Activated naive CD4-positive, alpha-beta T cell treated with anti-CD3 and anti-CD28 coated beads for 36 hours (primary cell): ENCODE data around the gene CARNS1. TPM values are rescaled to one million over a fixed set of nuclear protein-coding genes. Genes with fewer than 3 reads are reported as not detected.

ENCODE experiments used
- CTCF ChIA-PET: fragments of 350-600 bp; sonication (Branson Sonifier 250); formaldehyde crosslinking; loops from one replicate; lab custom pipeline; 2021; ENCODE audit warnings: antibody characterized with exemption; lab: Charles Lee
- DNase-seq: peaks from one replicate; pipeline ENCODE4 v3.0.0-alpha.2; 2020
- H3K27ac Mint-ChIP-seq: one replicate; pipeline ENCODE4 v1.8.0; 2021; ENCODE audit warnings: mild to moderate bottlenecking, mixed read lengths
- H3K27me3 Mint-ChIP-seq: one replicate; pipeline ENCODE4 v1.8.0; 2021; ENCODE audit warnings: low read depth, mixed read lengths
- H3K36me3 Mint-ChIP-seq: one replicate; pipeline ENCODE4 v1.8.0; 2021; ENCODE audit warnings: low read depth, mixed read lengths
- H3K4me1 Mint-ChIP-seq: one replicate; pipeline ENCODE4 v1.8.0; 2021; ENCODE audit warnings: low read depth, mixed read lengths
- H3K4me3 Mint-ChIP-seq: one replicate; pipeline ENCODE4 v1.8.0; 2021; ENCODE audit warnings: mild to moderate bottlenecking, moderate library complexity, mixed read lengths
- H3K9me3 Mint-ChIP-seq: one replicate; pipeline ENCODE4 v1.8.0; 2021; ENCODE audit warnings: mixed read lengths
- intact Hi-C: fragments of 100-400 bp; cut with micrococcal nuclease; formaldehyde crosslinking; loops from one replicate; pipeline ENCODE4 v1.15.1; 2023
- total RNA-seq, 2 experiments: library from RNA; stranded (reverse); gene quantifications; one replicate each; pipeline ENCODE4 v1.2.3, GENCODE V29; 2021

The CARNS1 gene
- total RNA-seq, 2 experiments from 2014 or later: 0.91 to 2.0 TPM

DNA sequence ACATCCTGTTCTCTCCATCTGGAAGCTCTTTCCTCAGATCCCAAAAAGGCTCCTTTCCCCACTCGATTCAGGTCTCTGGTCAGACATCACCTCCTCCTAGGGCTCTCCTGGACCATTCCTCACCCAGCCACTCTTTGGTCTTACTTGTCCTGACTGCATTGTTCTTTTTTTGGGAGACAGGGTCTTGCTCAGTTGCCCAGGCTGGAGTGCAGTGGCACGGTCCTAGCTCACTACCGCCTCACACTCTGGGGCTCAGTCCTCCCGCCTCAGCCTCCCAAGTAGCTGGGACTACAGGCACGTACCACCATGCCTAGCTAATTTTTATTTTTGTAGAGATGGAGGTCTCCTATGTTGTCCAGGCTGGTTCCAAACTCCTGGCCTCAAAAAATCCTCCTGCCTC lies 30.0 kb downstream of the CARNS1 start:
- no peaks in the 10 kb centered on the region for H3K27me3 Mint-ChIP-seq
- peak overlapping the region; percentile 84 for H3K27ac Mint-ChIP-seq
- no peaks in the 10 kb centered on the region for H3K36me3 Mint-ChIP-seq
- no peak for DNase-seq
- CTCF ChIA-PET: no interaction called here
- intact Hi-C loops: no loop called here
- H3K4me3 Mint-ChIP-seq: no peak overlapping the region
- H3K4me1 Mint-ChIP-seq: peaks cover 74% of the 10 kb centered on the region
- no peaks in the 10 kb centered on the region for H3K9me3 Mint-ChIP-seq

DNA sequence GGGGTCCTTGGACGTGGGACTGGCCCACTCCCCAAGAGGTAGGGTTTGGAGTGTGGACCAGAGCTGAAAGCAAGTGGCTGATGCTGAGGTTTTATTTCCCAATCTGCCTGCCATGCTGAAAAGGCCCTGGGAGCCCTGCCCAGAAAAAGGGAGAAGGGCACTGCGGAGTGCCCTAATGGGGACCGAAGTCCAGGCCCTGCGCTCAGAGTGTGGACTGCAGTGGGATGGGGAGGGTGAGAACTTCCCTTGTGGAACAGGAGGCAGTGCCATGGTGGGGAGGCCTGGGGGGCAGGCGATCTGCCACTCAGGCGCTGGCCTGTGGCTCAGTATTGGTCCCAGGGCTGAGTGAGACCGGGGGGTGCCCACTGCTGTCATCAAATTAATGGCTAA lies 32.7 kb downstream of the CARNS1 start:
- no peaks in the 10 kb centered on the region for H3K36me3 Mint-ChIP-seq
- CTCF ChIA-PET: no interaction called here
- H3K4me1 Mint-ChIP-seq: peaks cover 63% of the 10 kb centered on the region
- intact Hi-C loops: no loop called here
- DNase-seq: no peak
- no peaks in the 10 kb centered on the region for H3K9me3 Mint-ChIP-seq
- no peak overlapping the region for H3K27ac Mint-ChIP-seq
- no peak overlapping the region for H3K4me3 Mint-ChIP-seq
- no peaks in the 10 kb centered on the region for H3K27me3 Mint-ChIP-seq

DNA sequence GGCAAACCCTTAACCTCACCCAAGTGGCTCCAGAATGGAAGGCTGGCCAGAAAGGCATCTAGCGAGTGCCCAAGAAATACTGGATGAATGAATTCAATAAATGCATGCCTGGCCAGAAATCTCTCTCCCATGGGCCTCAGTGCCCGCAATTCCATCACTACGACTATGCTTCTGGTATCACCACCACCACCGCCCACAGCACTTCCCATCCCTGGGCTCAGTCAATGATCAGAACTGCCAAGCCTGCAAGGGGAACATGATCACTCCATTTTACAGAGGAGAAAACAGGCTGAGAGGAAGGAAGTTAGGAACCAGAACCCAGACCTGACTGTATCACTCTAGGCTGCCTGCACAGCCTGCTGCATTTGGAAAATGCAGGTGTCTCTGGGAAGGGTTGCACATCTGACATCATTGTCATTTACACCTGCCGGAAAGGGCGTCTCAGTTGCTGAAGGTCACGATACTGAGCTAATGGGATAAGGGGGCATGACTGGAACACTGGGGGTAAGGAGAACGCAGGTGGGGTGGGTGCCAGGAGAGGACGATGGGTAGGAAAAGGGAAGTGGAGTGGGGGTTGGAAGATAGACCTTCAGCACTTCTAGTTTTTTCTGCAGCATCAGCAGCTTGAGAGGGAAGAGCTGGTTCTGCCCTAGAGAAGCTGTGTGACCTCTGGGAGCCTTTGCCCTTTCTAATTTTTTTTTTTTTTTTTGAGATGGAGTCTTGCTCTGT lies 33.8 kb downstream of the CARNS1 start:
- no peaks in the 10 kb centered on the region for H3K36me3 Mint-ChIP-seq
- no peak for DNase-seq
- no peaks in the 10 kb centered on the region for H3K9me3 Mint-ChIP-seq
- peaks cover 56% of the 10 kb centered on the region for H3K4me1 Mint-ChIP-seq
- H3K27ac Mint-ChIP-seq: no peak overlapping the region
- intact Hi-C loops: no loop called here
- no peak overlapping the region for H3K4me3 Mint-ChIP-seq
- no peaks in the 10 kb centered on the region for H3K27me3 Mint-ChIP-seq
- CTCF ChIA-PET: interaction anchor here (1.2 to 1.5 kb wide), 2 partner anchors 10 to 36 kb away, joined by 3 to 6 read pairs; no protein-coding TSS in a partner anchor

DNA sequence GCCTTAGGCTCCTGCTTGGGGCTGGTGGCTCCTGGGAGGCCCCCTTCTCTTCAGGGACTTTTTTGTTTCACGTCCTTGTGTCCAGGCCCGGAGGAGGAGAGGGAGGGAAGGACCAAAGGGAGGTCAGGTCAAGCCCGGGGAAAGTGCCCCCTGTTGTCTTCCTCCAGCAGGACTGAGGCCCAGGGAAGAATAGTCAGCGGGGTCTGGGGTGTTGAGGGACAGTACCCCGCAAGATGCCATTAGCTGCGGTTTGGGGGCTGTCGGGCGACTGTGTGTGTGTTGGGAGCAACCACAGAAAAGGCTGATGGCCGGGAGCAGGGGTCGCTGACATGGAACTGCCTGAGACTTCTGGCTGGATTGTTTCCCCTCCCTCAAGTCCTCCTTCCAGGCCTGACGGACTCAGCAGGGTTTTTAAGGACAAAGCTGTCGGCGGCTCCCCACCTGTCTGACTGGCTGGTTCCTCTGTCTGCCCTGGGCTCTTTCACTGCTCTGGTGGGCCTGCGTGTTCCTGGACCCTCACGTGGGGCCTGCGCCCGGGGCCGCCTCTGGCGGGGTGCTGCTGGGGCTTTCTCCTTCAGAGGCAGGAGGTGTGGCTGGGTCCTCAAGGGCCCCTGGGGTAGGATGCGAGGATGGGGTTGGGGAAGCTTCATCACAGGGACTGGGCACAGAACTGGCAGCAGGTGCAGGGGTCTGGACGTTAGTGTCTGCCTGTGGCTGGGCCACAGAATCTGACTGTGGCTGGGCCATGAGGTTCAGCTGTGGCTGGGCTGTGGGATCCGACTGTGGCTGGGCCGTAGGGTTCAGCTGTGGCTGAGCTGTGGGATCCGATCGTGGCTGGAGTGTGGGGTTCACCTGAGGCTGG lies 35.5 kb downstream of the CARNS1 start:
- H3K9me3 Mint-ChIP-seq: no peaks in the 10 kb centered on the region
- no peaks in the 10 kb centered on the region for H3K27me3 Mint-ChIP-seq
- H3K4me3 Mint-ChIP-seq: no peak overlapping the region
- peaks cover 40% of the 10 kb centered on the region for H3K4me1 Mint-ChIP-seq
- no peak overlapping the region for H3K27ac Mint-ChIP-seq
- intact Hi-C loops: no loop called here
- CTCF ChIA-PET: interaction anchor here (0.6 to 1.5 kb wide), 3 partner anchors 8 to 290 kb away, joined by 3 to 6 read pairs (median 3); no protein-coding TSS in a partner anchor
- no peak for DNase-seq
- no peaks in the 10 kb centered on the region for H3K36me3 Mint-ChIP-seq

DNA sequence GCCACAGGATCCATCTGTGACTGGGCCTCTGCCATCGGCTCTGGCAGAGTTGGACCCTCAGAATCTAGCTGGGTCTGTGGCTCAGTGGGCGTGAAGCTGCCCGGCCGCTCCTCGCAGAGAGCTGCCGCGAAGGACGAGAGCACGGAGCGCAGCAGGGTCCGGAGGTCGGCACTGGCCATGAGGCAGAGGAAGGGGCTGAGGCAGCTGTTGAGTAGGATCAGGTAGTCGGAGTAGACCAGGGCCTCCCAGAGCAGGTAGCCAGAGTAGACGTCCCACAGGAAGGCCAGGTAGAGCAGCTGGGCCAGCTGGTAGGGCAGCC lies 36.1 kb downstream of the CARNS1 start:
- Mint-ChIP-seq H3K9me3 (no peaks in the 10 kb centered on the region), H3K27me3 (no peaks in the 10 kb centered on the region), H3K4me3 (no peak overlapping the region), H3K27ac (no peak overlapping the region), H3K4me1 (peaks cover 34% of the 10 kb centered on the region), H3K36me3 (no peaks in the 10 kb centered on the region)
- no peak for DNase-seq
- intact Hi-C loops: no loop called here
- CTCF ChIA-PET: no interaction called here

DNA sequence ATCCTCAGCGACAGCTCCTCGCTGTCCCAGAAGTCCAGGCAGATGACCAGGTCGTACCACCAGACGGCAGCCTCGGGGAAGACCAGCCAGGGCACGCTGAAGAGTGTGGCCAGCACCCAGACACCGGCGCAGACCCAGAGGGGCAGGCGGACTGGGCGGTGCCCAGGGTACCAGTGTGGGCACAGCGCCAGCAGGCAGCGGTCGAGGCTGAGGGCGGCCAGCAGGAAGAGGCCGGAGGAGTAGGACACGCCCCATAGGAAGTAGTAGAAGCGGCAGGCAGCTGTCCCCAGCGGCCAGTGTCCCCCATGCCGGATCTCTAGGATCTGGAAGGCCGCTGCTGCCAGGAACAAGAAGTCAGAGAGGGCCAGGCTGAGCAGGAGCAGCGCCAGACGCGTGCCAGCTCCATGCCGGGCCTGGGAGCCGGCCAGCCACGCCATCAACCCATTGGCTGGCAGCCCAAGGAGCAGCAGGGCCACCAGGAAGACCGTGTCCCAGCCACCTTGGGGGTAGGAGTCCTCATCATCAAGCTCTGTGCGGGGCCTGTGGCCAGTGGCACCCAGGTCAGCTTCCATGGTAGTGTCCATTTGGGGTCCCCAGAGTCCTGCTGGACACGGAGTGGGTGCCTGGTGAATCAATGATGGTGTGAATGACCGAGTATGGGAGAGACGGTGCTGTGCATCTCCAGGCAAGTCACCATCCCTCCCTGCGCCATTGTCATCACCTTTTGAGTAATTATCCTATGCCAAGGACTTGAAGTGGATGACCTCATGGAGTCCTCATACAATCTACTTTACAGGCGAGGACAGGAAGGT lies 36.9 kb downstream of the CARNS1 start, which contains the start of gene GPR152:
Gene GPR152, minus strand, starts transcription at position 589 of the 812 bp plus-strand sequence. Its CDS starts 5 bp downstream, at position 584.
- intact Hi-C loops: no loop called here
- no peak within 1 kb of the TSS for H3K27ac Mint-ChIP-seq
- peaks cover 27% of the 10 kb centered on the region for H3K4me1 Mint-ChIP-seq
- CTCF ChIA-PET: interaction anchor here (1.0 to 1.1 kb wide), 2 partner anchors 9 to 14 kb away, joined by 3 read pairs; no protein-coding TSS in a partner anchor
- no peak for DNase-seq
- no peaks in the 10 kb centered on the region for H3K27me3 Mint-ChIP-seq
- no peak within 1 kb of the TSS for H3K4me3 Mint-ChIP-seq
- H3K36me3 Mint-ChIP-seq: no peaks in the 10 kb centered on the region
- no peaks in the 10 kb centered on the region for H3K9me3 Mint-ChIP-seq

DNA sequence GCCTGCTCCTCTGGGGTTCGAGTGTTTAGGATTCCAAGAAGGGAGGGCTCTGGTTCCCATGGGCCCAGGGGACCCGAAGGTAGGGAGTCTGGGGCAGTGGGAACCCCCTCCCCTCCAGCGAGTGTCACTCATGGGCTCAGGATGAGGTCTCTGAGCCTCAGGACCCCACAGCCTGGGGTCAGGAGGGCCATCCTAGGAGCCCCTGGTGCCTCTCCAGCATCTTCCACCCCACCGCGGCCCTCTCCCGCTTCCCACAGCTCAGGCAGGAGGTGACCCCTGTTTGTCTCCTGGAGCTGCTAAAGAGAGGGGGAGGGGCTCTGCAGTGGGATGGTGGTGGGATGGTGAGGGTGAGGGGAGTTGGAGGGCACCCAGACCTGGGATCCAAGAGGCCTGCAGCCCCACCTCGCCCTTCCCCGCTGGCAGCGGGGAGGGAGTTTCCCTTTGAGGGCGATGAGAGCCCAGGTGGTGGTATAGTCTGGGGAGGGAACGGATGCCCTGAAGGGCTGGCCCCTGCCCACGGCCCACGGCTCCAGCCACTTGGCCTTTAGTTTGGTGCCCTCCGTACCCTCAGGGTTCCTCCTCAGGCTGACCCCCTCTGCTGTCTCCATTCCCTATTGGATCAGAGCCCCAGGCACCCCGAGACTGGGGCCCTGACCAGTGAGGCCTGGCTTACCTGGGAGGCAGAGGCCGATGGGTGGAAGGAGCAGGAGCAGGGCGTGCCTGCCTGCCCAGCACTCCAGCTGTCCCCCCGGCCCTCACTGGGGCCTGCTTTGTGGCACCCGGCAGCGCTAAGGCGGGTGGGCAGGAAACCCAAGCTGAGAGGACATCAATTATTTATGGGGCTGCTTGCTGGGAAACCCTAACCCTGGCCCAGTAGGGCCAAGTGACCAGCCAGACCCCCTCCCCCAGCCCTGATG lies 38.6 kb downstream of the CARNS1 start:
- CTCF ChIA-PET: no interaction called here
- H3K27me3 Mint-ChIP-seq: no peaks in the 10 kb centered on the region
- no peaks in the 10 kb centered on the region for H3K9me3 Mint-ChIP-seq
- H3K4me3 Mint-ChIP-seq: no peak overlapping the region
- H3K27ac Mint-ChIP-seq: no peak overlapping the region
- DNase-seq: no peak
- no peaks in the 10 kb centered on the region for H3K36me3 Mint-ChIP-seq
- intact Hi-C loops: no loop called here
- peaks cover 14% of the 10 kb centered on the region for H3K4me1 Mint-ChIP-seq

DNA sequence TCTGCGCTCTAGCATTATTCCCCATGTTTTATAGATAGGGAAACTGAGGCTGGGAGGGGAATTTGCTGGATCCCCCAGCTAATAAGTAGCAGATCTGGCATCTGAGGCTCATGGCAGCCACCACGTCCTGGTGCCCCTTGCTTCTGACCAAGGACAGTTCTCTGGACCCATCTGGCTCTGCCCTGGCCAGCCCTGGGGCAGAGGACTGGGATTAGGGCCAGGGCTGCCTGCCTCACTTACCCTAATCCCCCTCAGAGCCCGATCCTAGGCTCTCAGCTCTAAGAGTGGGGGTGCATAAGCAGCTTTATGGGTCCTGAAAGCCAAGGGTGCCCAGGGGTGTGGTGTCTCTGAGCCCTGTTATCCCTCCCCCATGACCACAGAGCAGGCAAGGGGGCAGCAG lies 39.6 kb downstream of the CARNS1 start, which contains the start of gene CABP4:
Gene CABP4, plus strand, starts transcription at position 301 of the 400 bp plus-strand sequence. Its CDS starts 70 bp downstream, at position 371.
- CTCF ChIA-PET: no interaction called here
- intact Hi-C loops: no loop called here

DNA sequence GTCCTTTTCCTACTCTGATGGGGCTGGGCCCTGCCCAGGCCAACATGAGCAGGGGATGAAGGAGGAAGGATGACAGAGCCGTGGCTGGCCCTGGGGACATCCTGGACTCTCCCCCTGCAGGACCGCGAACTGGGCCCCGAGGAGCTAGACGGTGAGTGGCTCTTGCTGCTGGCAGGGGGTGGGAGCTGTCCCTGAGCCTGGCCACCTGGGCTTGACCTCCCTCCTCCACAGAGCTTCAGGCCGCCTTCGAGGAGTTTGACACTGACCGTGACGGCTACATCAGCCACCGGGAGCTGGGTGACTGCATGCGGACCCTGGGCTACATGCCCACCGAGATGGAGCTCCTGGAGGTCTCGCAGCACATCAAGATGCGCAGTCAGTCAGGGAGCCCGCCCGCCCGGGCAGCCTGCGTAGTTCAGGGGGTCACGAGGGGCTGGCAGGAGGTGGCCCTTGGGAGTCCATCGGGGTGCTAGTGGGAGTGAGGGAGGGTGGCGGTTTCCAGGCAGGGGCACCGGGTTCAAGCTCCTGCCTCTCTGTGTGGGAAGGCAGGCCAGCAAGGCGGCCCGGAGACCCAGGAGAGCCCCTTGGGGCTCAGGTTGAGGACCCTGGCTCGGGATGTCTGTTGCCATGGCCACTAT lies 40.7 kb downstream of the CARNS1 start:
- peaks cover 9% of the 10 kb centered on the region for H3K4me1 Mint-ChIP-seq
- no peaks in the 10 kb centered on the region for H3K27me3 Mint-ChIP-seq
- no peak for DNase-seq
- CTCF ChIA-PET: no interaction called here
- H3K27ac Mint-ChIP-seq: no peak overlapping the region
- intact Hi-C loops: no loop called here
- no peak overlapping the region for H3K4me3 Mint-ChIP-seq
- H3K36me3 Mint-ChIP-seq: no peaks in the 10 kb centered on the region
- H3K9me3 Mint-ChIP-seq: no peaks in the 10 kb centered on the region

More for the DNA sequence above, 39.6 kb downstream of the CARNS1 start, which contains the start of gene CABP4:
- H3K36me3 Mint-ChIP-seq: no peaks in the 10 kb centered on the region
- no peaks in the 10 kb centered on the region for H3K27me3 Mint-ChIP-seq
- H3K4me3 Mint-ChIP-seq: no peak within 1 kb of the TSS
- peaks cover 11% of the 10 kb centered on the region for H3K4me1 Mint-ChIP-seq
- no peak for DNase-seq
- H3K27ac Mint-ChIP-seq: no peak within 1 kb of the TSS
- H3K9me3 Mint-ChIP-seq: no peaks in the 10 kb centered on the region

DNA sequence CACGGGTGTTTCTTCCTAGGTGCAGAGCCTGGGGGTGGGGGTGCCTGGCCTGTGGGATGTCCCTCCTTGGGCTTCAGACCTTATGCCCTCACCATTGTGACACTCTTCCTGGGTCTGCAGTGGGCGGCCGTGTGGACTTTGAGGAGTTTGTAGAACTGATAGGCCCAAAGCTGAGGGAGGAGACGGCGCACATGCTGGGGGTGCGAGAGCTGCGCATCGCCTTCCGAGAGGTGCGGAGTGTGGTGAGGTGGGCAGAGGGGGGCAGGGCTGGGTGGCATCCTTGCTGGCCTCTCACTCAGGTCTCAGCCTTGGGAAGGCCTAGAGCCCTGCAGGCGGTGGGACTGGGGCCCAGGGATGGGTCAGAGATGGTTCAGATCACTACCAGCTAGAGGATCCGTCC lies 42.0 kb downstream of the CARNS1 start:
- no peak overlapping the region for H3K27ac Mint-ChIP-seq
- no peak for DNase-seq
- no peaks in the 10 kb centered on the region for H3K9me3 Mint-ChIP-seq
- intact Hi-C loops: no loop called here
- peaks cover 5% of the 10 kb centered on the region for H3K4me1 Mint-ChIP-seq
- no peaks in the 10 kb centered on the region for H3K36me3 Mint-ChIP-seq
- CTCF ChIA-PET: no interaction called here
- no peak overlapping the region for H3K4me3 Mint-ChIP-seq
- no peaks in the 10 kb centered on the region for H3K27me3 Mint-ChIP-seq

DNA sequence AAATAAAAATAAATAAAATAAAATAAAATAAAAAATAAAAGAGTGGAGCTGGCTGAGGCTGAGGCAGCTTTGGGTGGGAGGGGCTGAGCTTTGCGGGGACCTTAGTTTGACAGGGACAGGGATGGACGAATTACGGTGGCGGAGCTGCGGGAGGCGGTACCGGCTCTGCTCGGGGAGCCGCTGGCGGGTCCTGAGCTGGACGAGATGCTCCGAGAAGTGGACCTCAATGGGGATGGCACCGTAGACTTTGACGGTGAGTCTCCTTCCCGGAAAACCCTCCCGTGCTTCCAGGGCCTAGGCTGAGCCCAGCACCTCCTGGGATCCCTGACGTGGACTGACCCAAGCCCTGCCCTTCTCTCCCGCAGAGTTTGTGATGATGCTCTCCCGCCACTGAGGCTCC lies 42.8 kb downstream of the CARNS1 start:
- no peaks in the 10 kb centered on the region for H3K36me3 Mint-ChIP-seq
- no peaks in the 10 kb centered on the region for H3K9me3 Mint-ChIP-seq
- no peak overlapping the region for H3K27ac Mint-ChIP-seq
- peaks cover 5% of the 10 kb centered on the region for H3K4me1 Mint-ChIP-seq
- H3K27me3 Mint-ChIP-seq: no peaks in the 10 kb centered on the region
- intact Hi-C loops: no loop called here
- no peak for DNase-seq
- CTCF ChIA-PET: no interaction called here
- no peak overlapping the region for H3K4me3 Mint-ChIP-seq
